ENCODE data around the gene MORN1.

The MORN1 gene

DNA sequence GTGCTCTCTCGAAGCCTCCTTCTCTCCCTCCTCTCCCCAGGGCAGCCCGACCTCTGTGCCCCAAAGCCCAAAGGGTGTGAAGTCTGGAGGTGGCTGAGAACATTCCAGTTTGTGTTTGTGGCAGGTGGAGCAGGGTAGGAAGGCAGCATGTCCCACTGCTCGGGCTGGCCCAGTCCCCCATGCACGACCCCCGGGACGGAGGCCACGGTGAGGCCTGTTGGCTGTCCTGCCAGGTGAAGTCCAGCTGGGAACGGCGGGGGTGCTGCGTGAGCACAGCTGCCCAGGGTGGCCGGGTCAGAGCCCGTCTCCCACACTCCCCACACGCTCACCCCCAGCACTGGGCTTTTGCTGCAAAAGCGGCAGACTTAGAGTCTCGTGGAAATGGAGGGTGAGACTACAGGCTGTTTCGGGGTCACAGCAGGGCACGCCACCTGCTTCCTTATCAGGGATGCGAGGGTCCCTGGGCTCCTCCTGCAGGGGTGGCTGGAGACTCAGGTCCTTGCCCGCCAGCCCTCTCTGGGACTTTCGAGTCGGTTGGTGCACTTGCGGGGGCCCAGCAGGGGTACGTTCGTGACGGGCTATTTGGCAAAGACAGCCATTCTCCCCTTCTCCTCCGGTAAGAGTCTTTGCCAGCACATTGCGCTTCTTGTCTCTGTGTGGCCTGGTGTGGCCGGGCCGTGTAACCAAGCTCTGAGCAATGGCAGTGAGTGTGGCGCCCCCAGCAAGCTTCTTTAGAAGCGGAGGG is 40.3 kb downstream of the MORN1 start:
- DNase-seq (ENCODE audit: low read depth) = no peak

GRCh38 chr1:2350501-2350900 is 40.9 kb downstream of the MORN1 start:
- no peak for DNase-seq (ENCODE audit: low read depth)

- no peak for DNase-seq (ENCODE audit: low read depth)
Measured at GRCh38 chr1:2349806-2350205, 41.5 kb downstream of the MORN1 start.

GRCh38 chr1:2348346-2349325 is 42.7 kb downstream of the MORN1 start:
- DNase-seq (ENCODE audit: low read depth) = no peak

- DNase-seq (ENCODE audit: low read depth) = no peak
Measured at GRCh38 chr1:2347896-2348295, 43.5 kb downstream of the MORN1 start.

- DNase-seq (ENCODE audit: low read depth) = no peak
Measured at GRCh38 chr1:2347409-2347785, 44.0 kb downstream of the MORN1 start.

DNA sequence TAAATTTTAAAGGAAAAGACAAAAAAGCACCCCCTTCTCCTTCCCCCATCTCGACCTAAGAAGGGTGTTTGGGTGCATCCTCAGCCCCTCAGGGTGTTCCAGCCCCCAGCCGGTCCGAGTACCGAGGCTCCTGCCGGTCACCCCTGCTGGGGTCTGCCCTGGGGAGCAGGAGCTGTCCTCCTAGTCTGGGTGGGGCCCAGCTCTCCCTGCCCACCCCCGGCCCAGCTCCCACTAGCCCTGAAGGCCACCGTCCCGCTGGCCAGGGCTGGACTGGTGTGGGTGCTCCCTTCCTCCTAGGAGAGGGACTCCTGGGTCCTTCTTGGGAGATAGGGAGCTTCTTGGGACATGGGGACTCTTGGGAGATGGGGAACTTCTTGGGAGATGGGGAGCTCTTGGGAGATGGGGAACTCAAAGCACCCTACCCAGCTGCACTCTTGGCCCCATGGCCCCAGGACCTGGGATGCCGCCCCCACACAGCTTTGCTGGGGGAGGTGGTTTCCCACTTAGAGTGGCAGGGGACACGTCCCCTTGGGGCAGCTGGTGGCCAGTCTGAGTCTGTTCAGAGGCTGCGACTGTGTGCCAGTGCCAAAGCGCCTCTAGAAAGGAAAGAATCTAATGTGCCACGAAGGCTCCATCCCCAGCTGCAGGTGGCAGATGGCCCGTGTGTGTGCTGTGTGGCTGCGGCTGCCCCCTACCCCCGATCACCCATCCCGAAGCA is 44.5 kb downstream of the MORN1 start:
- DNase-seq (ENCODE audit: low read depth) = no peak

DNA sequence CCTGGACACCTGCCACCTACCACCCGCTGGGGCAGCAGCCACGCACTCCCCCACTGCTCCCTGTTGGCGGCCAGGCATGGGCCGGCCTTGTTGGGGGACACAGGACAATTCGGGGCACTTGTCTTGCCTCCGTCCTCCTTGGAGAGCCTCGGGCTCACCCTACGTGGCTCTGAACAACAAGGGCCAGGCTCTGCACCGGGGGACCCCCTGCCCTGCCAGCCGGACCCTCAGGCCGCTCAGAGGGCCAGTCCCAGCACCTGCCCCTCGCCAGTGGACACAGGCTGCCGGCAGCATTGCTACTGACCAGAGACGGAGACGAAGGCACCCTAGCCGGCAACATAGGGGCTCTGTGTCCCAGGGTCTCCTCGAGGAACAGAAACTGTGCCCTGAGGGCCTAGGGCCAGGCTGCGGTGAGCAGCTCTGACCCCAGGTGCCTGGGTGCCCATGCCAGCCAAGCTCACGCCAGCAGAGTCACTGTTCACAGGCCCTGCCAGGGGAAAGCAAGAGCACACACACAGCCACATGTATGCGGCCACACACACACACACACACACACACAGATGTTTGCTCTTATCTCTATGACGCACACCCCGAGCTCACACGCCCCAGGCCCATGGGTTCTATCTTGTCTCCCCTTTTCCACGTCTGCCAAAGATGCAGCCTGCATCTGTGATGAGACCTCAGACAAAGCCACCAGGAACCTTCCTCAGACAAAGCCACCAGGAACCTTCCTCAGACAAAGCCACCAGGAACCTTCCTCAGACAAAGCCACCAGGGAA is 45.9 kb downstream of the MORN1 start:
- no peak for DNase-seq (ENCODE audit: low read depth)

- DNase-seq (ENCODE audit: low read depth) = no peak
Measured at GRCh38 chr1:2344744-2345296, 46.5 kb downstream of the MORN1 start.

DNA sequence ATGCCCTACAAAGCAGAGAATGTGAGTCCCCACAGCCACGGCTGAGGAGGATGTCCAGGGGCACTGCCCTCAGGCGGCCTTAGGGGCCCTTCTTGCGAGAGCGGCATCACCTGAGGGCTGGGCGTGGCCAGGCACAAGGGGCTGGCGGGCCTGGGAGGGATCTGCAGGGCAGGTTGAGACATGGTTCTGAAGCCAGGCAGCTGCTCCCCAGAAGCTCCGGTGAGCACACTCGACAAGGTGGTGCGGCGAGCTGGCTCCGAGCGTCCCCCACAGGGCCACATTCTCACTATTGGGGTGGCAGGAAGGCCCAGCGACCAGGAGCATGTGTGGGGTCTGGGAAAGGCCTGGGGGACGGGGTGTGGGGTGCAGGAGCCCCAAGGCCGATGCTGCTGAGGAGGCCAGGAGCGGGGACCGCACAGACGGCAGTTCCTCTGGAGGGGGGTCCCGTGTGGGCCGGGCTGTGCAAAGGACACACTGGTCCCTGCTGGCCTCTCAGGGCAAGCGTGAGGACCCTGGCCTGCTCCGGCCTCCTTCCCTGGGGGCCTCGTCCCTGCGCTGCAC is 47.2 kb downstream of the MORN1 start:
- DNase-seq (ENCODE audit: low read depth) = no peak

GRCh38 chr1:2343023-2343935 is 48.1 kb downstream of the MORN1 start:
- no peak for DNase-seq (ENCODE audit: low read depth)

DNA sequence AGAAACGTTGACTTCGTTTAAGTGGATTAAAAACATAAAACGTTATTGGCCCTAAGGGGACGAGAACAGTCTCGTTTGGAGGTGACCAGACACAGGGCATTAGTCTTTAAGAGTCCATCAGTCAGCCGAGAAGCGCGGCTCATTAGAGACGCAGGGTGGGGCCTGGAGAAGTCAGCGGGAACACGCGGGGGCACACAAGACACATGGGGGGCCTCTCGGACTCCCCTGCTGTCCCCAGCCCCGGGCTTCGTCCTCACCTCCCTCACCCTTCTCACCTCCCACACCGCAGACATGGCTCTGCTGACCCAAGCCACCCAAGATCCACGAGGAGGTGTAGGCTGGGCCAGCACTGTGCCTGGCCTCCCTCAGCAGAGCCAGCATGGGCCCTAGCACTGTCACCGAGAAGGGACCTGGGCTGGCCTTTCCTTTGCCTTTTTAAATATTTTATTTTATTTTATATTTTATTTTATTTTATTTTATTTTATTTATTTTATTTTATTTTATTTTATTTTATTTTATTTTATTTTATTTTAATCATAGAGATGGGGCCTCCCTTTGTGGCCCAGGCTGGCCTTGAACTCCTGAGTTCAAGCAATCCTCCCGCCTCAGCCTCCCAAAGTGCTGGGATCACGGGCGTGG is 48.9 kb downstream of the MORN1 start:
- DNase-seq (ENCODE audit: low read depth) = no peak

DNA sequence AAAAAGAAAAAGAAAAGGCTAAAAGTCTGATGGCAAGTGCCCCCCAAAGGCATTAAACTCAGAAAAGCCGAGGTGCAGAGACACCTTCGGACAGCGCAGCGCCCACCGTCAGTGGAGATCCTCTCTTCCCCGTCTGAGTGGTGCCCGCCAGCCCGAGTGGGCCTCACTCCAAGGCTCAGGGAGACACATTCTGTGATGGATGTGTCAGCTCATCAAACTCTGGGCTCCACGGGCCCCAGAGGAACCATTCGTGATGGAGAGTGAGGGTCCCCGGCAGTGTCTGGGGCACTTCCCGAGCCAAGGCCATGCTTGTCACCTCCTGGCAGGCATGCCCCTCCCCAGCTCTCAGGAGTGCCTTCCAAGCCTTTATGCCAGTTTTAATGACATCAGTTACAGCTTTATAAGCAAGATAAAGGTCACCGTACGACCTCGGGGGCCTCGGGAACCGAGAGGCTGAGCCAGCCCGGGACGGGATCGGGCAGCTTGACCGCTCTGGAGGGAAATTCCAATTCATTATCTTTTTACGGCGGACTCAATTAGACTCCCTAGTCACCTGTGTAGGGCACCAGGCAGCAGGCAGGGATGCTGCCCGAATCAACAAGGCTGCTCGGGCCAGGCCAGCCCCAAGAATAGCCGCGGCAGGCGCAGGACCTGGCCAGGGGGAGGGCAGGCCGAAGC is 49.5 kb downstream of the MORN1 start:
- DNase-seq (ENCODE audit: low read depth) = no peak

- DNase-seq (ENCODE audit: low read depth) = no peak
Measured at GRCh38 chr1:2340918-2341254, 50.5 kb downstream of the MORN1 start.

GRCh38 chr1:2340086-2340917 is 51.1 kb downstream of the MORN1 start:
- DNase-seq (ENCODE audit: low read depth) = no peak

DNA sequence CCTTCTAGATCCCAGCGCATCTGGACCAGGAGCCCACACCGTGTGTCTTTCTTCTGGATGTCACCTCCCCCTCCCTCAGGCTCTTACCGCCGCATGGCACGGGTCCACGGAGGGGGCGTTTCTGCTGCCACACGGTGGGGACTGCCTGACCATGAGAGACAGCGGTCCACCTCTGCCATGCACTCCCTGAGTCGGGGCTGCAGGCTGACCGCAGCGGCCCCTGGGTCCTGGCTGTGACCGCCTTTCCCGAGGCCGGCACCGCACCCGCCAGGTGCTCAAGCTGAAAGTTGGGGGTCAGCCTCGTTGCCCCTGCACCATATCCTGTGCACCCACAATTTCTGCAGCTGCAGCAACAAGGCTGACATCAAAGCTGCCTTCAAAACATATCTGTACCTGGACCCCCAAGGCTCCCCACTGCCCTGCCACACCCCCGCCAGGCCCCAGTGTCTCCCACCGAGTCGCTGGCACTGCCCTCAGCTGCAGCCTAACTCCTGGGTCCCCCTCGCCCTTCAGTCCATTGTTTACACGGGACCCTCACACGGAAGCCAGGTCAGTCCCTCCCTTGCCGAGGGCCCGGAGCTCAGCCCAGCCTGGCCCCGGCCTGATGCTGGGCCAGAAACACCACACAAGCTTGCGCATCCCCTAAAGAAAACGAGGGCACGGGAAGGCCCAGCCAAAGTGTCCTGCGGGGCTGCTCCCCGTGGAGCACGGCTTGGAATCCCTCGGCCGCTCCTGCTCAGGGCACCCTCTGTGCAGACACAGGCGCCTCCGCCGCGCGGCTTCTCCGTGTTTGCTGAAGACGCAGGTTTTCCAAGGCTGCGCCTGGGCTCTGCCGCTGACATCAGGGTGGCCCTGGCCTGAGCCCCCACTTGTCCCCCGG is 51.9 kb downstream of the MORN1 start:
- DNase-seq (ENCODE audit: low read depth) = no peak

GRCh38 chr1:2337501-2337900 is 53.9 kb downstream of the MORN1 start:
- no peak for DNase-seq (ENCODE audit: low read depth)

Measured in activated T-helper 9 cell treated with anti-CD3 and anti-CD28 coated beads, Interleukin-2, amount 50 U/mL, for 16 hours (primary cell).